B cell (primary cell): ENCODE measurements around the gene THY1. TPM values are rescaled to one million over a fixed set of nuclear protein-coding genes. Genes with fewer than 3 reads are reported as not detected.

Source experiments
- ATAC-seq: fragments of 200-7000 bp; cut with Tn5 transposase; one replicate; pipeline ENCODE4 v1.10.0; 2021; ENCODE audit warnings: low read depth, mild to moderate bottlenecking, moderate number of reproducible peaks, moderate library complexity
- CTCF ChIA-PET: fragments of 350-600 bp; sonication (Branson Sonifier 250); formaldehyde crosslinking; loops from one replicate; lab custom pipeline; 2021; ENCODE audit warnings: antibody characterized with exemption, inconsistent platforms; lab: Charles Lee
- POLR2A ChIA-PET: fragments of 350-600 bp; sonication (Branson Sonifier 250); formaldehyde crosslinking; loops from one replicate; lab custom pipeline; 2021; ENCODE audit warnings: antibody characterized with exemption; lab: Charles Lee
- DNase-seq: peaks from one replicate; pipeline ENCODE4 v3.0.0; 2013
- H2AFZ ChIP-seq: 2 replicates; pipeline ENCODE4 v1.6.1; 2012; ENCODE audit warnings: mild to moderate bottlenecking, low read depth, low read length; ENCODE audit not compliant: insufficient read depth, poor library complexity, severe bottlenecking
- H3K27ac ChIP-seq, 2 donors: 1 replicate in 1 of 2; 2 replicates in 1 of 2; pipeline ENCODE4 v1.5.1; 2012 to 2013; ENCODE audit warnings: low read length in 2 of 2, mild to moderate bottlenecking in 2 of 2, moderate library complexity in 1 of 2
- H3K27me3 ChIP-seq, 4 experiments: fragments of 200-600 bp in 1 of 4; sonication (generic) in 1 of 4; replicated peaks in 1 of 4; 1 replicate in 2 of 4; 2 replicates in 2 of 4; pipeline versions ENCODE4 v1.6.1 to v1.7.0; 2013 to 2016; ENCODE audit warnings: low read length in 3 of 4, mild to moderate bottlenecking in 2 of 4, mixed read lengths in 1 of 4, moderate library complexity in 1 of 4; ENCODE audit not compliant: insufficient read depth in 4 of 4, control insufficient read depth in 3 of 4; ENCODE audit errors: control extremely low read depth in 1 of 4
- H3K36me3 ChIP-seq, 2 experiments: replicated peaks in 1 of 2; 1 replicate in 1 of 2; 2 replicates in 1 of 2; pipeline versions ENCODE4 v1.6.1 to v1.7.1; 2013; ENCODE audit warnings: low read length in 1 of 2; ENCODE audit not compliant: insufficient read depth in 2 of 2, control insufficient read depth in 1 of 2; ENCODE audit errors: control extremely low read depth in 1 of 2, extremely low read depth in 1 of 2
- H3K4me1 ChIP-seq, 2 donors: fragments of 200-600 bp in 1 of 2; sonication (generic) in 1 of 2; 1 replicate in 1 of 2; 2 replicates in 1 of 2; pipeline versions ENCODE4 v1.5.1 to v1.6.1; 2013 to 2017; ENCODE audit warnings: low read length in 2 of 2; ENCODE audit not compliant: control insufficient read depth in 2 of 2, insufficient read depth in 2 of 2
- H3K4me2 ChIP-seq: replicated peaks from 2 replicates; pipeline ENCODE3; 2012; ENCODE audit warnings: mild to moderate bottlenecking, low read depth, low read length; ENCODE audit not compliant: poor library complexity, severe bottlenecking
- H3K4me3 ChIP-seq, 5 experiments: fragments of 200-600 bp in 1 of 5; sonication (generic) in 1 of 5; 1 replicate in 3 of 5; 2 replicates in 2 of 5; pipeline versions ENCODE4 v1.5.1 to v1.7.0; 2011 to 2016; ENCODE audit warnings: low read length in 4 of 5, mild to moderate bottlenecking in 4 of 5, low read depth in 2 of 5, control low read depth in 1 of 5, moderate library complexity in 1 of 5; ENCODE audit not compliant: insufficient read depth in 1 of 5; ENCODE audit errors: control extremely low read depth in 1 of 5, extremely low read depth in 1 of 5
- H3K79me2 ChIP-seq: fragments of 200-600 bp; sonication (generic); one replicate; pipeline ENCODE4 v1.6.0; 2016; ENCODE audit warnings: low read length; ENCODE audit not compliant: control insufficient read depth, insufficient read depth
- H3K9ac ChIP-seq: fragments of 200-600 bp; sonication (generic); 2 replicates; pipeline ENCODE4 v1.6.1; 2017; ENCODE audit warnings: mild to moderate bottlenecking, low read length, moderate library complexity
- H3K9me3 ChIP-seq, 3 donors: one replicate each; pipeline versions ENCODE4 v1.6.1 to v1.7.1; 2013; ENCODE audit warnings: low read length in 2 of 3; ENCODE audit not compliant: control insufficient read depth in 2 of 3, insufficient read depth in 1 of 3; ENCODE audit errors: control extremely low read depth in 1 of 3
- H4K20me1 ChIP-seq: 2 replicates; pipeline ENCODE4 v1.6.0; 2012; ENCODE audit warnings: mild to moderate bottlenecking, low read length; ENCODE audit not compliant: insufficient read depth, control insufficient read depth, poor library complexity, severe bottlenecking
- H3K27ac Mint-ChIP-seq: one replicate; pipeline ENCODE4 v1.8.0; 2021; ENCODE audit warnings: mixed read lengths
- H3K27me3 Mint-ChIP-seq: one replicate; pipeline ENCODE4 v1.8.0; 2021; ENCODE audit warnings: mixed read lengths
- H3K4me1 Mint-ChIP-seq: one replicate; pipeline ENCODE4 v1.8.0; 2021; ENCODE audit warnings: mixed read lengths
- H3K4me3 Mint-ChIP-seq: one replicate; pipeline ENCODE4 v1.8.0; 2021; ENCODE audit warnings: mixed read lengths
- H3K9me3 Mint-ChIP-seq: one replicate; pipeline ENCODE4 v1.8.0; 2022; ENCODE audit warnings: mixed read lengths; ENCODE audit not compliant: insufficient read depth
- CTCF ChIP-seq: fragments of 200-600 bp; IDR thresholded peaks from one replicate; pipeline ENCODE4 v1.8.0; 2022; ENCODE audit warnings: antibody characterized with exemption, mild to moderate bottlenecking
- EZH2 ChIP-seq: IDR thresholded peaks from 2 replicates; pipeline ENCODE4 v1.6.1; 2012; ENCODE audit warnings: borderline replicate concordance, low read depth, mild to moderate bottlenecking, moderate library complexity, low read length; ENCODE audit not compliant: insufficient read depth, poor library complexity, severe bottlenecking
- WGBS: methylation state at CpG from one replicate; pipeline ENCODE4 v1.1.5; 2013; ENCODE audit warnings: missing lambda C conversion rate; ENCODE audit not compliant: insufficient coverage; 5-methylcytosine and 5-hydroxymethylcytosine counted together
- intact Hi-C: fragments of 100-400 bp; cut with micrococcal nuclease; formaldehyde crosslinking; loops from one replicate; pipeline ENCODE4 v1.10.0; 2022
- polyA plus RNA-seq: library from polyadenylated mRNA; depleted of rRNA; stranded (reverse); fragments of >200 nt; gene quantifications from 2 replicates; pipeline ENCODE4 v1.2.3, GENCODE V29; 2012
- total RNA-seq, 2 donors: library from RNA; stranded (reverse); fragments of 120-200 nt in 1 of 2; gene quantifications; 1 replicate in 1 of 2; 2 replicates in 1 of 2; pipeline versions ENCODE4 v1.2.3 to v1.2.4, GENCODE V29; 2013 to 2022

The THY1 gene
- total and polyA plus RNA-seq, 2 donors (not counting 1 experiment from before 2014, with no cell fraction given), result not detected

GRCh38 chr11:119469506-119469905 lies 46.5 kb upstream of the THY1 start:
- Mint-ChIP-seq H3K4me3 (no peak overlapping the region), H3K27me3 (peaks cover 63% of the 10 kb centered on the region), H3K9me3 (peaks cover 8% of the 10 kb centered on the region), H3K27ac (no peak overlapping the region), H3K4me1 (no peaks in the 10 kb centered on the region)
- TF ChIP-seq EZH2 (no peak), CTCF (no peak)
- no peak overlapping the region for H2AFZ ChIP-seq
- ATAC-seq, result no peak
- DNase-seq, result no peak
- no peak overlapping the region for H3K9ac ChIP-seq
- H3K4me2 ChIP-seq, result no peak overlapping the region
- WGBS, result 58% methylated on average over 2 of the region's 3 CpGs
- intact Hi-C loops, result no loop called here
- CTCF ChIA-PET, result no interaction called here
- no peak overlapping the region for H3K4me3 ChIP-seq
- no peaks in the 10 kb centered on the region for H4K20me1 ChIP-seq
- H3K79me2 ChIP-seq, result no peaks in the 10 kb centered on the region
- no peaks in the 10 kb centered on the region for H3K36me3 ChIP-seq
- H3K4me1 ChIP-seq, result no peaks in the 10 kb centered on the region
- H3K27me3 ChIP-seq, result peaks cover 0 to 14% (median 4%) of the 10 kb centered on the region in 4 experiments
- POLR2A ChIA-PET, result no interaction called here
- peaks cover 0 to 8% (median 8%) of the 10 kb centered on the region in 3 donors for H3K9me3 ChIP-seq
- H3K27ac ChIP-seq, result no peak overlapping the region

DNA sequence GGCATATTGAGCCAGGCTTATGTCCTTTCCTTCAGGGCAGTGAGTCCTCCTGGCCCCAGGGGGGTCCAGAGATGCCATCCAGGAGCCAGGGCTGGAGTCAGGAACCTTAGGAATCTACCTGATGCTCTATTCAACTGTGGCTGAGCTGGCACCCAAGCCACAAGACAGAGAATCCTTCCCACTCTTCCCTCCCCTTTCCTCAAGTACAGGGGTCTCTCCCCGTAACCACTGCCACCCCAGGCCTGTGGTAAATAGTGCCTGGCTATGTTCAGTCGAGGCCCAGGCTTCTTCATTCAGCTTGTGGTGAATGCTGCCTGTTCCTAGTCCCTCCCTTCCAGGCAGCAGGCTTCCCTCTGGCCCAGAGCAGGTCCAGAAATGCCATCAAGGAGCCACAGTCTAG lies 45.5 kb upstream of the THY1 start:
- peaks cover 8% of the 10 kb centered on the region for H3K9me3 Mint-ChIP-seq
- H3K27me3 Mint-ChIP-seq, result peaks cover 63% of the 10 kb centered on the region
- Histone ChIP-seq H3K79me2 (no peaks in the 10 kb centered on the region), H3K9ac (no peak overlapping the region), H2AFZ (no peak overlapping the region), H3K27me3 (peaks cover 0 to 14% (median 4%) of the 10 kb centered on the region in 4 experiments), H3K4me1 (no peaks in the 10 kb centered on the region), H3K4me3 (no peak overlapping the region), H3K9me3 (peaks cover 0 to 8% (median 8%) of the 10 kb centered on the region in 3 donors), H3K36me3 (no peaks in the 10 kb centered on the region), H3K27ac (no peak overlapping the region), H4K20me1 (no peaks in the 10 kb centered on the region), H3K4me2 (no peak overlapping the region)
- no peak overlapping the region for H3K27ac Mint-ChIP-seq
- ATAC-seq, result no peak
- DNase-seq, result no peak
- no peaks in the 10 kb centered on the region for H3K4me1 Mint-ChIP-seq
- intact Hi-C loops, result no loop called here
- ChIA-PET POLR2A (no interaction called here), CTCF (no interaction called here)
- WGBS, result 68% methylated on average over 2 of the region's 2 CpGs
- no peak for TF ChIP-seq CTCF
- TF ChIP-seq EZH2, result no peak
- H3K4me3 Mint-ChIP-seq, result no peak overlapping the region
